T-cell (primary cell): Measurements from ENCODE around the gene P2RX5. TPM values are rescaled to one million over a fixed set of nuclear protein-coding genes. Genes with fewer than 3 reads are reported as not detected.

Experiments used
- ATAC-seq, 4 experiments: fragments of 200-7000 bp in 3 of 4; fragments of 150-1000 bp in 1 of 4; cut with Tn5 transposase; replicated peaks in 1 of 4; 1 replicate in 3 of 4; 2 replicates in 1 of 4; pipeline ENCODE4 v1.10.0; 2021; ENCODE audit warnings: moderate library complexity in 3 of 4, mild to moderate bottlenecking in 2 of 4, moderate number of reproducible peaks in 1 of 4
- CTCF ChIA-PET, 2 donors: fragments of 300-600 bp; sonication (Branson Sonifier 250); formaldehyde crosslinking; loops; one replicate each; lab custom pipeline; 2022; ENCODE audit warnings: antibody characterized with exemption in 2 of 2; lab: Charles Lee
- POLR2A ChIA-PET, 2 donors: fragments of 300-600 bp; sonication (Branson Sonifier 250); formaldehyde crosslinking; loops; one replicate each; lab custom pipeline; 2022; ENCODE audit warnings: antibody characterized with exemption in 2 of 2; lab: Charles Lee
- DNase-seq, 35 experiments: peaks; one replicate each; pipeline versions ENCODE4 v3.0.0 to v3.0.0-alpha.2; 2013 to 2023
- H3K27ac ChIP-seq: one replicate; pipeline ENCODE4 v1.5.1; 2013; ENCODE audit warnings: low read length
- H3K27me3 ChIP-seq, 2 experiments: replicated peaks in 1 of 2; 1 replicate in 1 of 2; 2 replicates in 1 of 2; pipeline versions ENCODE4 v1.6.1 to v1.7.0; 2013; ENCODE audit warnings: low read length in 1 of 2, mixed read lengths in 1 of 2; ENCODE audit not compliant: control insufficient read depth in 2 of 2, insufficient read depth in 2 of 2; ENCODE audit errors: extremely low read depth in 1 of 2
- H3K36me3 ChIP-seq, 2 donors: 1 replicate in 1 of 2; 2 replicates in 1 of 2; pipeline versions ENCODE4 v1.6.1 to v1.7.0; 2013; ENCODE audit warnings: low read length in 1 of 2; ENCODE audit not compliant: control insufficient read depth in 2 of 2, insufficient read depth in 1 of 2; ENCODE audit errors: extremely low read depth in 1 of 2
- H3K4me1 ChIP-seq, 2 experiments: 1 replicate in 1 of 2; 2 replicates in 1 of 2; pipeline versions ENCODE4 v1.6.1 to v1.7.0; 2013; ENCODE audit warnings: low read length in 2 of 2, mixed read lengths in 1 of 2; ENCODE audit not compliant: insufficient read depth in 2 of 2, control insufficient read depth in 1 of 2; ENCODE audit errors: extremely low read depth in 1 of 2
- H3K4me3 ChIP-seq, 2 donors: 1 replicate in 1 of 2; 2 replicates in 1 of 2; pipeline versions ENCODE4 v1.5.1 to v1.7.0; 2013; ENCODE audit warnings: mild to moderate bottlenecking in 2 of 2, low read length in 1 of 2, moderate library complexity in 1 of 2; ENCODE audit not compliant: control insufficient read depth in 1 of 2; ENCODE audit errors: extremely low read depth in 1 of 2
- H3K9me3 ChIP-seq: 2 replicates; pipeline ENCODE4 v1.7.0; 2013
- H3K27ac Mint-ChIP-seq, 2 donors: one replicate each; pipeline ENCODE4 v1.8.0; 2020 to 2021; ENCODE audit warnings: mild to moderate bottlenecking in 2 of 2, mixed read lengths in 2 of 2
- H3K27me3 Mint-ChIP-seq, 2 donors: one replicate each; pipeline ENCODE4 v1.8.0; 2021 to 2022; ENCODE audit warnings: mixed read lengths in 2 of 2
- H3K36me3 Mint-ChIP-seq: one replicate; pipeline ENCODE4 v1.8.0; 2021; ENCODE audit warnings: mixed read lengths
- H3K4me1 Mint-ChIP-seq, 3 donors: one replicate each; pipeline ENCODE4 v1.8.0; 2020 to 2022; ENCODE audit warnings: mixed read lengths in 3 of 3, mild to moderate bottlenecking in 1 of 3
- H3K4me3 Mint-ChIP-seq, 3 donors: one replicate each; pipeline ENCODE4 v1.8.0; 2020 to 2022; ENCODE audit warnings: mild to moderate bottlenecking in 3 of 3, mixed read lengths in 3 of 3, moderate library complexity in 3 of 3
- H3K9me3 Mint-ChIP-seq, 3 donors: one replicate each; pipeline ENCODE4 v1.8.0; 2020 to 2022; ENCODE audit warnings: mixed read lengths in 3 of 3
- WGBS: methylation state at CpG from one replicate; pipeline ENCODE4 v1.1.5; 2013; ENCODE audit warnings: missing lambda C conversion rate; ENCODE audit not compliant: insufficient coverage; 5-methylcytosine and 5-hydroxymethylcytosine counted together
- total RNA-seq, 35 experiments: library from RNA in 6 of 35; stranded (reverse) in 6 of 35; fragments of 120-200 nt in 1 of 35; gene quantifications; one replicate each; pipeline versions ENCODE4 v1.2.1 to v1.2.4 and lab custom pipeline; 2013 to 2026

The P2RX5 gene
- total RNA-seq (10 to 100 TPM; 19.6 to 35.6 (median 29.9) TPM), total RNA-seq (lab: John Stamatoyannopoulos, UW) (2.7 to 12.9 (median 6.5) reads per million in 29 experiments)
- 24.9 TPM for total RNA-seq (2013)

GRCh38 chr17:3695723-3696411, at the start of gene P2RX5:
TSS of gene P2RX5 (minus strand) at chr17:3696155. CDS start at chr17:3696005, 150 bp downstream.
- Histone ChIP-seq H3K36me3 (peaks cover 5% of the 10 kb centered on the region in 2 donors), H3K27me3 (no peaks in the 10 kb centered on the region), H3K9me3 (no peaks in the 10 kb centered on the region), H3K4me1 (peaks cover 5 to 35% of the 10 kb centered on the region in 2 experiments), H3K27ac (peak within 1 kb of the TSS; percentile 51), H3K4me3 (peak within 1 kb of the TSS; percentile 66 to 76)
- WGBS = under 1% methylated on average over 57 of the region's 65 CpGs
- peak; percentile 73 to 80 (median 74) for ATAC-seq
- H3K36me3 Mint-ChIP-seq = peaks cover 5% of the 10 kb centered on the region
- peaks cover 15 to 36% (median 24%) of the 10 kb centered on the region in 3 donors for H3K4me1 Mint-ChIP-seq
- peak within 1 kb of the TSS; percentile 84 to 93 for H3K27ac Mint-ChIP-seq
- DNase-seq = peak in 27 of 35 experiments; percentile 11 to 56 (median 23)
- no peaks in the 10 kb centered on the region for H3K27me3 Mint-ChIP-seq
- CTCF ChIA-PET = interaction anchor here in 1 of 2 donors (0.6 to 1.5 kb wide), 3 partner anchors 13 to 1740 kb away, joined by 4 to 5 read pairs (median 4); no protein-coding TSS in a partner anchor
- POLR2A ChIA-PET = interaction anchor here in 1 of 2 donors (0.6 kb wide), 1 partner anchor 528 kb away, joined by 3 read pairs; no protein-coding TSS in a partner anchor
- peak within 1 kb of the TSS; percentile 86 to 93 (median 90) for H3K4me3 Mint-ChIP-seq
- no peaks in the 10 kb centered on the region for H3K9me3 Mint-ChIP-seq

DNA sequence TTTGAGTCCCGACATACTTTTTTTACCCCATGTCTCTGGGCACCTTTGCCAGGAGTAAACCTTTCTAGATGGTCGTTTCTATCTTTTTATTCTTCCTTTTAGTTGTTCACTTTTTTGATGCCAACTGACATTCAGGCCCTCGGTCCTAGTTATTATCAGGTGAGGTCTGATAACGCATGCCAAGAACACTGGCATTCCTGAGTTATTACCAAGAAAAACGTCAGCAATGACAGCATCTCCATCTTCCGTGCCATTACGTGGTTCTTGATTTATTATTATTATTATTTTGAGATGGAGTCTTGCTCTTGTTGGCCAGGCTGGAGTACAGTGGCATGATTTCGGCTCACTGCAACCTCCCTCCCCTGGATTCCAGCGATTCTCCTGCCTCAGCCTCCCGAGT, 49.1 kb upstream of the P2RX5 start:
- Histone ChIP-seq H3K27me3 (no peaks in the 10 kb centered on the region), H3K9me3 (no peaks in the 10 kb centered on the region), H3K27ac (no peak overlapping the region), H3K4me3 (no peak overlapping the region), H3K36me3 (no peaks in the 10 kb centered on the region), H3K4me1 (peaks cover 10 to 27% of the 10 kb centered on the region in 2 experiments)
- POLR2A ChIA-PET = no interaction called here
- Mint-ChIP-seq H3K27me3 (no peaks in the 10 kb centered on the region), H3K9me3 (no peaks in the 10 kb centered on the region), H3K36me3 (no peaks in the 10 kb centered on the region), H3K27ac (no peak overlapping the region), H3K4me1 (peaks cover 24 to 33% (median 32%) of the 10 kb centered on the region in 3 donors), H3K4me3 (no peak overlapping the region)
- ATAC-seq (no peak), DNase-seq (no peak)
- 100% methylated on average over 4 of the region's 10 CpGs for WGBS
- CTCF ChIA-PET = interaction anchor here in 1 of 2 donors (1.0 kb wide), 1 partner anchor 10 kb away, joined by 3 read pairs; no protein-coding TSS in a partner anchor

DNA sequence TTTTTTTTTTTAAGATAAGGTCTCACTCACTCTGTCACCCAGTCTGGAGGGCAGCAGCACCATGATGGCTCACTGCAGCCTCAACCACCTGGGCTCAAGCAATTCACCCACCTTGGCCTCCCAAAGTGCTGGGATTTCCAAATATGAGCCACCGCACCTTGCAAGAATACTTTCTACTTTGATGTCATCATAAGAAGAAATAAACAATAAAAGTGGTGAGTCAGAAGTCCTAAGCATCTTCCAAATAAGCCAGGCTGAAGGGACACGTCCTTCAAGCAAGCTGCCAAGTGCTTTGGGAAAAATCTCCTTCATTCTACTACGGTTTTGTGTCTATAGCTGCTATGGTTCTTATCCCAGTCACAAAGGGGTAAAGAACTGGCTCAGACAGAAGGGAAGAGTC, 48.1 kb upstream of the P2RX5 start:
- no peaks in the 10 kb centered on the region for H3K9me3 ChIP-seq
- WGBS = 90% methylated on average over 2 of the region's 3 CpGs
- Mint-ChIP-seq H3K27ac (no peak overlapping the region), H3K9me3 (no peaks in the 10 kb centered on the region), H3K4me3 (no peak overlapping the region), H3K36me3 (no peaks in the 10 kb centered on the region), H3K4me1 (peaks cover 29 to 35% (median 33%) of the 10 kb centered on the region in 3 donors), H3K27me3 (no peaks in the 10 kb centered on the region)
- H3K4me1 ChIP-seq = peaks cover 8 to 29% of the 10 kb centered on the region in 2 experiments
- H3K27me3 ChIP-seq = no peaks in the 10 kb centered on the region
- DNase-seq = no peak
- POLR2A ChIA-PET = interaction anchor here in 1 of 2 donors (0.6 kb wide), 1 partner anchor 38 kb away, joined by 7 read pairs; no protein-coding TSS in a partner anchor
- no peak overlapping the region for H3K4me3 ChIP-seq
- no peak overlapping the region for H3K27ac ChIP-seq
- CTCF ChIA-PET = no interaction called here
- ATAC-seq = no peak
- no peaks in the 10 kb centered on the region for H3K36me3 ChIP-seq

DNA sequence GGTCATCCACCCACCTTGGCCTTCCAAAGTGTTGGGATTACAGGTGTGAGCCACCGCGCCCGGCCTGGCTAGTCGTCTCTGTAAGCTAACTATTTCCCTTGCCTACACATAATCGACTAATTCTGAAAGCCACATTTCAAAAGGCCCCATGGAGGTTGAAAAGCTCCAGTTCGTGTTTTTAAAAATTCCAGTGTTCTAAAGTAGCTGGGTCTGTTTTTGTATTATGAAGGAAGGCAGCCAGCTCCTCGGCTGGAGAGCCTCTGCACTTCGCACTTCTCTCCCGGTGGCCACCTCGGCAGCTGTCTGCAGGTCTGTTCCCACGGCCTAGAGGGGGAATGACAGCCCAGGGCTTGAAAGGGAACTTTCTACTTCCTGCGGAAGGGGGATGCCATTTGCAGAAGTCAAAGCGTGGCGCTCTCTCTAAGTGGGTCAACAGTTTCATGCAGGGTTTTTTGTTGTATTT, 44.7 kb upstream of the P2RX5 start:
- peak in 28 of 35 experiments; percentile 17 to 80 (median 37) for DNase-seq
- ChIA-PET POLR2A (interaction anchor here in 1 of 2 donors (0.6 to 0.7 kb wide), 2 partner anchors 84 to 781 kb away, joined by 6 to 10 read pairs; no protein-coding TSS in a partner anchor), CTCF (interaction anchor here (0.6 to 8.0 kb wide), 5 partner anchors 20 to 104 kb away, joined by 3 to 109 read pairs (median 4); partner anchors contain the start of gene NCBP3 (in 1 of the 2))
- H3K9me3 Mint-ChIP-seq = no peaks in the 10 kb centered on the region
- Histone ChIP-seq H3K27me3 (no peaks in the 10 kb centered on the region), H3K4me1 (peaks cover 11 to 41% of the 10 kb centered on the region in 2 experiments), H3K9me3 (no peaks in the 10 kb centered on the region), H3K27ac (peak overlapping the region; percentile 44), H3K4me3 (no peak overlapping the region), H3K36me3 (no peaks in the 10 kb centered on the region)
- peak overlapping the region; percentile 83 to 88 for H3K27ac Mint-ChIP-seq
- ATAC-seq = peak in 3 of 4 experiments; percentile 52 to 64 (median 53)
- H3K4me3 Mint-ChIP-seq = peak overlapping the region in 2 of 3 donors; percentile 47 to 52
- no peaks in the 10 kb centered on the region for H3K36me3 Mint-ChIP-seq
- peaks cover 34 to 46% (median 38%) of the 10 kb centered on the region in 3 donors for H3K4me1 Mint-ChIP-seq
- H3K27me3 Mint-ChIP-seq = no peaks in the 10 kb centered on the region
- 8% methylated on average over 4 of the region's 14 CpGs for WGBS

- WGBS = over 99% methylated on average over 11 of the region's 16 CpGs
- no peaks in the 10 kb centered on the region for H3K9me3 Mint-ChIP-seq
- H3K4me3 ChIP-seq = no peak overlapping the region
- peaks cover 34 to 46% (median 38%) of the 10 kb centered on the region in 3 donors for H3K4me1 Mint-ChIP-seq
- no peaks in the 10 kb centered on the region for H3K36me3 Mint-ChIP-seq
- ChIA-PET POLR2A (interaction anchor here in 1 of 2 donors (0.6 kb wide), 1 partner anchor 98 kb away, joined by 4 read pairs; no protein-coding TSS in a partner anchor), CTCF (interaction anchor here (0.5 to 8.0 kb wide), 10 partner anchors 11 to 1901 kb away, joined by 3 to 109 read pairs (median 4); partner anchors contain the start of gene NCBP3 (in 1 of the 2))
- H3K4me1 ChIP-seq = peaks cover 11 to 41% of the 10 kb centered on the region in 2 experiments
- peak overlapping the region; percentile 34 for H3K27ac ChIP-seq
- ATAC-seq = no peak
- H3K9me3 ChIP-seq = no peaks in the 10 kb centered on the region
- H3K36me3 ChIP-seq = no peaks in the 10 kb centered on the region
- DNase-seq = no peak
- no peaks in the 10 kb centered on the region for H3K27me3 ChIP-seq
- H3K4me3 Mint-ChIP-seq = peak overlapping the region in 1 of 3 donors; percentile 52
- peak overlapping the region; percentile 66 to 79 for H3K27ac Mint-ChIP-seq
- H3K27me3 Mint-ChIP-seq = no peaks in the 10 kb centered on the region
Observed at GRCh38 chr17:3739422-3740124, 43.6 kb upstream of the P2RX5 start.
